B cell (primary cell): ENCODE results near the gene LRAT.

ENCODE experiments used
- EZH2 ChIP-seq: IDR thresholded peaks from 2 replicates; pipeline ENCODE4 v1.6.1; 2012; ENCODE audit warnings: borderline replicate concordance, low read depth, mild to moderate bottlenecking, moderate library complexity, low read length; ENCODE audit not compliant: insufficient read depth, poor library complexity, severe bottlenecking
- TF ChIP-seq, protein P1 (sequence below): fragments of 200-600 bp; IDR thresholded peaks from one replicate; pipeline ENCODE4 v1.8.0; 2022; ENCODE audit warnings: antibody characterized with exemption, mild to moderate bottlenecking

- no peak for TF ChIP-seq EZH2
- TF ChIP-seq, protein P1, sequence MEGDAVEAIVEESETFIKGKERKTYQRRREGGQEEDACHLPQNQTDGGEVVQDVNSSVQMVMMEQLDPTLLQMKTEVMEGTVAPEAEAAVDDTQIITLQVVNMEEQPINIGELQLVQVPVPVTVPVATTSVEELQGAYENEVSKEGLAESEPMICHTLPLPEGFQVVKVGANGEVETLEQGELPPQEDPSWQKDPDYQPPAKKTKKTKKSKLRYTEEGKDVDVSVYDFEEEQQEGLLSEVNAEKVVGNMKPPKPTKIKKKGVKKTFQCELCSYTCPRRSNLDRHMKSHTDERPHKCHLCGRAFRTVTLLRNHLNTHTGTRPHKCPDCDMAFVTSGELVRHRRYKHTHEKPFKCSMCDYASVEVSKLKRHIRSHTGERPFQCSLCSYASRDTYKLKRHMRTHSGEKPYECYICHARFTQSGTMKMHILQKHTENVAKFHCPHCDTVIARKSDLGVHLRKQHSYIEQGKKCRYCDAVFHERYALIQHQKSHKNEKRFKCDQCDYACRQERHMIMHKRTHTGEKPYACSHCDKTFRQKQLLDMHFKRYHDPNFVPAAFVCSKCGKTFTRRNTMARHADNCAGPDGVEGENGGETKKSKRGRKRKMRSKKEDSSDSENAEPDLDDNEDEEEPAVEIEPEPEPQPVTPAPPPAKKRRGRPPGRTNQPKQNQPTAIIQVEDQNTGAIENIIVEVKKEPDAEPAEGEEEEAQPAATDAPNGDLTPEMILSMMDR = no peak
Observed at GRCh38 chr4:154727540-154727939, 16.3 kb upstream of the LRAT start.
